ENCODE results near the gene CCDC192. TPM values are rescaled to one million over a fixed set of nuclear protein-coding genes. Genes with fewer than 3 reads are reported as not detected.

CCDC192 gene
- polyA plus RNA-seq, 3 donors = not detected

DNA sequence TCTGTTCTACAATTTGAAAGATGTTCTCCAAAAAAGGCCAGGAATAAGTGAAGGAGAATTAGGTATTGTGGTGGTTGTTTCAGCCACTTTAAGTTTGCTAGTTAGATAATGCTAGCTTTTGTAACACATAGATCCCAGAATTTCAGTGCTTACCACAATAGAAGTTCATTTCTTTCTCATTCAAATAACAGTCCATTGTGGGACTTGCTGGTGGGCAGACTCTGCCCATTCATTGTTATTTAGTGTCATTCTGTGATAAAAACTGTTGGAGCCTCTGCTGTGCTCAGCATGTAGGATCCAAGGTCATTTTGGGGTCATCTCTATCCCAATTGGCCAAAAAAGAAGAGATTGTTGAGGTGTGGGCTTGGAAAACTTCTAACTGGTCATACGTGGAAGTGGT is 106.8 kb downstream of the CCDC192 start:
- intact Hi-C loops (cut with micrococcal nuclease) = no loop called here
- no peak for DNase-seq
- no peaks in the 10 kb centered on the region for H3K9me3 ChIP-seq (replicated peaks in 1 of 2; ENCODE audit: control insufficient read depth in 1 of 2, insufficient read depth in 1 of 2, low read length in 2 of 2)
- Mint-ChIP-seq H3K4me3 (no peak overlapping the region), H3K4me1 (peaks cover 9% of the 10 kb centered on the region), H3K36me3 (no peaks in the 10 kb centered on the region), H3K27ac (no peak overlapping the region), H3K9me3 (peaks cover 0 to under 1% (median 0%) of the 10 kb centered on the region in 7 donors), H3K27me3 (ENCODE audit: low read depth in 3 of 3) (no peaks in the 10 kb centered on the region)
- H3K79me2 ChIP-seq (ENCODE audit: insufficient read depth, low read length) = no peaks in the 10 kb centered on the region
- no peak overlapping the region for H2AFZ ChIP-seq (ENCODE audit: insufficient read depth, low read depth, low read length, poor library complexity, severe bottlenecking)
- H3K9ac ChIP-seq (ENCODE audit: insufficient read depth, low read length, poor library complexity, severe bottlenecking) = no peak overlapping the region
- H3K4me2 ChIP-seq (replicated peaks; ENCODE audit: extremely low read depth, low read length, poor library complexity, severe bottlenecking) = no peak overlapping the region
- H3K27me3 ChIP-seq (ENCODE audit: control insufficient read depth in 2 of 2, insufficient read depth in 2 of 2, low read length in 2 of 2) = no peaks in the 10 kb centered on the region
- no peaks in the 10 kb centered on the region for H3K36me3 ChIP-seq (replicated peaks in 1 of 2; ENCODE audit: control insufficient read depth in 1 of 2, insufficient read depth in 2 of 2, low read length in 2 of 2)
- TF ChIP-seq, protein P1, sequence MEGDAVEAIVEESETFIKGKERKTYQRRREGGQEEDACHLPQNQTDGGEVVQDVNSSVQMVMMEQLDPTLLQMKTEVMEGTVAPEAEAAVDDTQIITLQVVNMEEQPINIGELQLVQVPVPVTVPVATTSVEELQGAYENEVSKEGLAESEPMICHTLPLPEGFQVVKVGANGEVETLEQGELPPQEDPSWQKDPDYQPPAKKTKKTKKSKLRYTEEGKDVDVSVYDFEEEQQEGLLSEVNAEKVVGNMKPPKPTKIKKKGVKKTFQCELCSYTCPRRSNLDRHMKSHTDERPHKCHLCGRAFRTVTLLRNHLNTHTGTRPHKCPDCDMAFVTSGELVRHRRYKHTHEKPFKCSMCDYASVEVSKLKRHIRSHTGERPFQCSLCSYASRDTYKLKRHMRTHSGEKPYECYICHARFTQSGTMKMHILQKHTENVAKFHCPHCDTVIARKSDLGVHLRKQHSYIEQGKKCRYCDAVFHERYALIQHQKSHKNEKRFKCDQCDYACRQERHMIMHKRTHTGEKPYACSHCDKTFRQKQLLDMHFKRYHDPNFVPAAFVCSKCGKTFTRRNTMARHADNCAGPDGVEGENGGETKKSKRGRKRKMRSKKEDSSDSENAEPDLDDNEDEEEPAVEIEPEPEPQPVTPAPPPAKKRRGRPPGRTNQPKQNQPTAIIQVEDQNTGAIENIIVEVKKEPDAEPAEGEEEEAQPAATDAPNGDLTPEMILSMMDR (IDR thresholded peaks at IDR 0.05) = no peak
- no peaks in the 10 kb centered on the region for H4K20me1 ChIP-seq (ENCODE audit: insufficient read depth, low read length)
- H3K4me1 ChIP-seq (ENCODE audit: control insufficient read depth in 1 of 2, insufficient read depth in 2 of 2, low read length in 2 of 2) = peaks cover 4 to 10% of the 10 kb centered on the region in 2 donors
- H3K4me3 ChIP-seq (replicated peaks in 1 of 3; ENCODE audit: low read depth in 2 of 3, low read length in 3 of 3) = no peak overlapping the region
- no peak overlapping the region for H3K27ac ChIP-seq (ENCODE audit: low read depth in 1 of 2, low read length in 2 of 2)
- no CpG with 5 or more reads among the region's 1 CpG for WGBS (ENCODE audit: insufficient coverage)

DNA sequence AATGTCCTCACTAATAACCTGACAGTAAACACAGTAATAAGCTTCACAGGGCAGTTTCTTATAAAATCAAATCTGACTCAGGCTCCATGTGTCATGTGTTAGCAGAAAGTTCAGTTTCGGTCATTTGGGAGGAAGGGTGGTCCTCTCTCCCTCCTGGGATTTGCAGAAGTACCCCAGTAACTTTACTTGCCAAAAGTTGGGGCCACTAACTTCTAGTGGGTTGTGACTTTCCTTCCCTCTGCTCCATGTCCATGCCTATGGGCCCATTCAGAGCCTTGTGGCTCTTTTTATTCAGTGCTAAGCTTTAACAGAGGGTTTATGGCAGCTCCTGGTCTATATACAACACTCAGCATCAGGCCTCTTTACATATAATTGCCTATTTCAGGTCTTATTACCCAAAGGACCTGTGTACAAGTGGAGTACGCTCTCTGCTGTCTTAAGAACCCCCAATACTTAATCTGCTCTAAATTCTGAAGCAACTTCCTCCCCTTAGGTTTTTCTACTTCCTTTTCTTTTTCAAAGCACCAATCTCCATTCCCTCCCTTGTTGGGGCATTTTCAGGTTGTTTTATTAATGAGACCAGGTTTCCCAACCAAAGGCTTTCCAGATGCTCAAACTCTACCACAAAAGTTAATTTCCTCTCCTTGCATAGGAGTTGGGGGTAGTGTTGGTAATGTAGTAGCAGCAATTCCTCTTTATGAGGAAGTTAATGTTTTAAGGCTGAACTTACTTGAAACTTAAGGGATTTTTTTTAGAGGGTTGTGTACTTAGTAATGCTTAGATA is 107.7 kb downstream of the CCDC192 start:
- Mint-ChIP-seq H3K27me3 (ENCODE audit: low read depth in 3 of 3) (no peaks in the 10 kb centered on the region), H3K27ac (peak overlapping the region in 2 of 7 donors; percentile 8 to 17), H3K36me3 (no peaks in the 10 kb centered on the region), H3K4me1 (peaks cover 9% of the 10 kb centered on the region), H3K9me3 (peaks cover 0 to 2% (median 0%) of the 10 kb centered on the region in 7 donors), H3K4me3 (no peak overlapping the region)
- Histone ChIP-seq H3K36me3 (replicated peaks in 1 of 2; ENCODE audit: control insufficient read depth in 1 of 2, insufficient read depth in 2 of 2, low read length in 2 of 2) (no peaks in the 10 kb centered on the region), H3K9me3 (replicated peaks in 1 of 2; ENCODE audit: control insufficient read depth in 1 of 2, insufficient read depth in 1 of 2, low read length in 2 of 2) (no peaks in the 10 kb centered on the region), H3K79me2 (ENCODE audit: insufficient read depth, low read length) (no peaks in the 10 kb centered on the region), H3K27ac (ENCODE audit: low read depth in 1 of 2, low read length in 2 of 2) (no peak overlapping the region), H3K9ac (ENCODE audit: insufficient read depth, low read length, poor library complexity, severe bottlenecking) (no peak overlapping the region), H3K4me3 (replicated peaks in 1 of 3; ENCODE audit: low read depth in 2 of 3, low read length in 3 of 3) (no peak overlapping the region), H3K27me3 (ENCODE audit: control insufficient read depth in 2 of 2, insufficient read depth in 2 of 2, low read length in 2 of 2) (no peaks in the 10 kb centered on the region), H3K4me2 (replicated peaks; ENCODE audit: extremely low read depth, low read length, poor library complexity, severe bottlenecking) (no peak overlapping the region), H2AFZ (ENCODE audit: insufficient read depth, low read depth, low read length, poor library complexity, severe bottlenecking) (no peak overlapping the region), H4K20me1 (ENCODE audit: insufficient read depth, low read length) (no peaks in the 10 kb centered on the region), H3K4me1 (ENCODE audit: control insufficient read depth in 1 of 2, insufficient read depth in 2 of 2, low read length in 2 of 2) (peaks cover 4 to 10% of the 10 kb centered on the region in 2 donors)
- DNase-seq = no peak
- intact Hi-C loops (cut with micrococcal nuclease) = no loop called here
- TF ChIP-seq, protein P1 (IDR thresholded peaks at IDR 0.05) = no peak
- no CpG with 5 or more reads among the region's 2 CpGs for WGBS (ENCODE audit: insufficient coverage)
